Muscle layer of colon (tissue), 2 donors: ENCODE measurements around the gene DCDC2B.
"Not testable (repeated sequence)": the region's sequence is repeated elsewhere in the genome, so short reads cannot be mapped to it uniquely, and the experiment has no call there.

ENCODE experiments used
- H3K27ac ChIP-seq: one replicate; pipeline ENCODE4 v1.7.0; 2013; ENCODE audit warnings: low read depth, mild to moderate bottlenecking, low read length, moderate library complexity
- H3K27me3 ChIP-seq, 2 donors: one replicate each; pipeline ENCODE4 v1.7.0; 2013; ENCODE audit warnings: low read length in 2 of 2, mild to moderate bottlenecking in 2 of 2; ENCODE audit not compliant: insufficient read depth in 2 of 2, control insufficient read depth in 1 of 2
- H3K36me3 ChIP-seq: one replicate; pipeline ENCODE4 v1.7.0; 2013; ENCODE audit warnings: mild to moderate bottlenecking, low read length; ENCODE audit not compliant: insufficient read depth
- H3K4me1 ChIP-seq: one replicate; pipeline ENCODE4 v1.7.0; 2013; ENCODE audit warnings: mild to moderate bottlenecking, low read length; ENCODE audit not compliant: insufficient read depth
- H3K4me3 ChIP-seq, 2 donors: one replicate each; pipeline ENCODE4 v1.7.0; 2013; ENCODE audit warnings: low read length in 2 of 2, low read depth in 1 of 2, mild to moderate bottlenecking in 1 of 2, moderate library complexity in 1 of 2
- H3K9ac ChIP-seq: one replicate; pipeline ENCODE4 v1.7.0; 2013; ENCODE audit warnings: low read length
- H3K9me3 ChIP-seq: one replicate; pipeline ENCODE4 v1.7.0; 2013; ENCODE audit warnings: mild to moderate bottlenecking, low read length
- donor health status: abdominal sarcoma.
- donor health status: Adenocarcinoma of cecum.

Gene DCDC2B

DNA sequence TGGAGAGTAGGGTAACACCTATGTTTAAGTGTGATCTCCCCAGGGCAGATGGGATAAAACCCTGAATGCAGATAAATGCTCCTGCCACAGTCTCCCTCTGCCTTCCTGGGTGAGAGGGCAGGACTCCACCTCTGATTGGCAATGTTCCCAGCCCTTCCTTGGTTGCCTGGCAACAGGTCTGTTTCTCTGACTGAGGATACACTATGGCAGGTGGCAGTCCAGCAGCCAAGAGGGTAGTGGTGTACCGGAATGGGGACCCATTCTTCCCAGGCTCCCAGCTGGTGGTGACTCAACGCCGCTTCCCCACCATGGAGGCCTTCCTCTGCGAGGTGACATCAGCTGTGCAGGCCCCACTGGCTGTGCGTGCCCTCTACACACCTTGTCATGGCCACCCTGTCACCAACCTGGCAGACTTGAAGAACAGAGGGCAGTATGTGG, at the start of gene DCDC2B:
Gene DCDC2B, plus strand, starts transcription at position 199 of the 438 bp plus-strand sequence. Its CDS starts 5 bp downstream, at position 204.
- Histone ChIP-seq H3K4me1 (peaks cover 16% of the 10 kb centered on the region), H3K4me3 (no peak within 1 kb of the TSS), H3K36me3 (no peaks in the 10 kb centered on the region), H3K9ac (no peak within 1 kb of the TSS), H3K9me3 (no peaks in the 10 kb centered on the region), H3K27ac (no peak within 1 kb of the TSS), H3K27me3 (no peaks in the 10 kb centered on the region)

DNA sequence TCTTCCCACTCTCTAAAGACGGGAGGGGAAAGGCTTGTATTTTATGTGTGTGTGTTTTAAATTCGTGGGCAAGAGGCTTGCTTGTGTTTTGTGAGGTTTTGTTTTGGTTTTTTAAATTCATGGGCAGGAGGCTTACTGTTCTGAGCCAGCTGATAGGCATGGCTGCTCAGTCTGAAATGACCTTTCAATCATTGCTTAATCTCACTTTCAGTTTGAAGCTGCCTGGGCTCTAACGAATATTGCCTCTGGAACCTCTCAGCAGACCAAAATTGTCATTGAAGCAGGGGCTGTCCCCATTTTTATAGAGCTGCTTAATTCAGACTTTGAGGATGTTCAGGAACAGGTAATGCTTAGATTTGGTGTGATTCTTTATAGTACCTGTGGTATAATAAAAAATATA, 49.7 kb upstream of the DCDC2B start:
- H3K9ac ChIP-seq = no peak overlapping the region
- peaks cover 76% of the 10 kb centered on the region for H3K36me3 ChIP-seq

GRCh38 chr1:32163405-32163804, 45.5 kb upstream of the DCDC2B start:
- no peak overlapping the region for H3K4me3 ChIP-seq
- H3K9me3 ChIP-seq = no peaks in the 10 kb centered on the region
- no peaks in the 10 kb centered on the region for H3K27me3 ChIP-seq
- no peak overlapping the region for H3K27ac ChIP-seq
- no peaks in the 10 kb centered on the region for H3K4me1 ChIP-seq
- H3K9ac ChIP-seq = no peak overlapping the region
- peaks cover 68% of the 10 kb centered on the region for H3K36me3 ChIP-seq

More for the DNA sequence above, 49.7 kb upstream of the DCDC2B start:
- Histone ChIP-seq H3K4me3 (no peak overlapping the region), H3K4me1 (no peaks in the 10 kb centered on the region), H3K27ac (no peak overlapping the region), H3K9me3 (no peaks in the 10 kb centered on the region), H3K27me3 (no peaks in the 10 kb centered on the region)

GRCh38 chr1:32165633-32166032, 43.3 kb upstream of the DCDC2B start:
- H3K4me1 ChIP-seq, H3K27ac ChIP-seq, H3K9me3 ChIP-seq, H3K9ac ChIP-seq, H3K27me3 ChIP-seq, H3K4me3 ChIP-seq: not testable (repeated sequence)
- peaks cover 64% of the 10 kb centered on the region for H3K36me3 ChIP-seq

GRCh38 chr1:32170991-32171390, 37.9 kb upstream of the DCDC2B start:
- Histone ChIP-seq H3K36me3 (peaks cover 73% of the 10 kb centered on the region), H3K27ac (no peak overlapping the region), H3K4me3 (no peak overlapping the region)

GRCh38 chr1:32172621-32173245, 36.2 kb upstream of the DCDC2B start:
- Histone ChIP-seq H3K36me3 (peaks cover 63% of the 10 kb centered on the region), H3K9me3 (no peaks in the 10 kb centered on the region), H3K4me3 (no peak overlapping the region), H3K27me3 (no peaks in the 10 kb centered on the region), H3K4me1 (no peaks in the 10 kb centered on the region), H3K9ac (no peak overlapping the region), H3K27ac (no peak overlapping the region)

More at GRCh38 chr1:32170991-32171390, 37.9 kb upstream of the DCDC2B start:
- Histone ChIP-seq H3K9me3 (no peaks in the 10 kb centered on the region), H3K9ac (no peak overlapping the region), H3K27me3 (no peaks in the 10 kb centered on the region), H3K4me1 (no peaks in the 10 kb centered on the region)

- Histone ChIP-seq H3K4me1 (peaks cover 33% of the 10 kb centered on the region), H3K9me3 (no peaks in the 10 kb centered on the region), H3K9ac (peak overlapping the region; percentile 58), H3K36me3 (peaks cover 22% of the 10 kb centered on the region), H3K27ac (peak overlapping the region; percentile 92), H3K27me3 (no peaks in the 10 kb centered on the region), H3K4me3 (peak overlapping the region; percentile 72 to 79)
Measured at GRCh38 chr1:32178380-32179192, 30.3 kb upstream of the DCDC2B start.

DNA sequence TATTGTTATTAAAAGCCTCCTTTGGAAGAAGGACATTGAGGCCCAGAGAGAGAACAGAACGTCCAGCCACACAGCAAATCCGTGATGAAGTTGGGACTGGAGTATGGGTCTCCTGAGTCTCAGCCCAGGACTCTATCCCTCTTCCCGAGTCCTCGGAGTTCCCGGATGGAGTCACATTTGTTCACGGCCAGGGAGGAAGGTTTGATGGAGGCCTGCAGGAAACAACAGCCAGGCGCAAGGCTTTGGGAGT, 29.8 kb upstream of the DCDC2B start:
- peak overlapping the region; percentile 92 for H3K27ac ChIP-seq
- H3K36me3 ChIP-seq = peaks cover 20% of the 10 kb centered on the region
- peak overlapping the region; percentile 58 for H3K9ac ChIP-seq
- peaks cover 35% of the 10 kb centered on the region for H3K4me1 ChIP-seq
- no peaks in the 10 kb centered on the region for H3K9me3 ChIP-seq
- no peaks in the 10 kb centered on the region for H3K27me3 ChIP-seq
- H3K4me3 ChIP-seq = peak overlapping the region; percentile 72 to 79

DNA sequence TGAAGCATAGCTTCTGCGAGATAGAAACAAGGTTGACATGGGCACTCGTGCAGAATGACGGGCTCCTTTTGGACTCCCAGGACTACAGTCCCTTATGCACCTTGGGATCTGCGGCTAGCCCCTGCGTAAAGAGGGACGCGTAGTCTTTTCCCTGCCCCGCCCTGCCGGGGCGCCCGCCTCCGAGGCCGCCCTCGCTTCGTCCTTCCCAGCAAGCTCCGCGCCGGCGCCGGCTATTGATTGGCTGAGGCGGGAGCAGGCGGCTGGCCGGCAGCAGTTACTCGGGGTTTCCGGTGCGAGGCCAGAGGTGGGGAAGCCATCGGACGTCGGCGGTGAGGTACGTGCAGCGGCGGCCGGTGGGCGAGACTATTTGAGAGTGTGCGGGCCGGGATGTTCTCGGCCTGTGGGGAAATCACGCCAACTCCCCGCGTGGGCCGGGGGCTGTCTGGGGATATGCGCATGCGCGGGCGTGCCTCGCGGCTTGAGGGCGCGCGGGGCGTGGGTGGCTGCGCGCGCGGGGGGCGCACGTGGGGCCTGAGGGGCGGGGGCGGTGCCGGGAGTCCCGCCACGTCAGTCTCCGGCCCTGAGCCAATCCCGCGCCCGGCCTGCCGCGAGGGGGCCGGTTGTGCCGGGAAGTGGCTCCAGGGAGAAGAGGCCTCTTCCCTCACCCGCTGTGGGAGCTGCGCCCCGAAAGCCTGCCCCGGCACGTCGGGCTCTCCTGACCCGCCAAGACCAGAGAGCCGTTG, 29.3 kb upstream of the DCDC2B start, which contains the start of gene TXLNA:
Gene TXLNA, plus strand, starts transcription at position 233 of the 743 bp plus-strand sequence. CDS start 671 bp downstream, outside the sequence.
- H3K4me1 ChIP-seq = peaks cover 40% of the 10 kb centered on the region
- H3K27me3 ChIP-seq = no peaks in the 10 kb centered on the region
- peak within 1 kb of the TSS; percentile 92 for H3K27ac ChIP-seq
- H3K9ac ChIP-seq = peak within 1 kb of the TSS; percentile 70
- H3K36me3 ChIP-seq = peaks cover 20% of the 10 kb centered on the region
- H3K9me3 ChIP-seq = no peaks in the 10 kb centered on the region
- H3K4me3 ChIP-seq = peak within 1 kb of the TSS; percentile 72 to 79

DNA sequence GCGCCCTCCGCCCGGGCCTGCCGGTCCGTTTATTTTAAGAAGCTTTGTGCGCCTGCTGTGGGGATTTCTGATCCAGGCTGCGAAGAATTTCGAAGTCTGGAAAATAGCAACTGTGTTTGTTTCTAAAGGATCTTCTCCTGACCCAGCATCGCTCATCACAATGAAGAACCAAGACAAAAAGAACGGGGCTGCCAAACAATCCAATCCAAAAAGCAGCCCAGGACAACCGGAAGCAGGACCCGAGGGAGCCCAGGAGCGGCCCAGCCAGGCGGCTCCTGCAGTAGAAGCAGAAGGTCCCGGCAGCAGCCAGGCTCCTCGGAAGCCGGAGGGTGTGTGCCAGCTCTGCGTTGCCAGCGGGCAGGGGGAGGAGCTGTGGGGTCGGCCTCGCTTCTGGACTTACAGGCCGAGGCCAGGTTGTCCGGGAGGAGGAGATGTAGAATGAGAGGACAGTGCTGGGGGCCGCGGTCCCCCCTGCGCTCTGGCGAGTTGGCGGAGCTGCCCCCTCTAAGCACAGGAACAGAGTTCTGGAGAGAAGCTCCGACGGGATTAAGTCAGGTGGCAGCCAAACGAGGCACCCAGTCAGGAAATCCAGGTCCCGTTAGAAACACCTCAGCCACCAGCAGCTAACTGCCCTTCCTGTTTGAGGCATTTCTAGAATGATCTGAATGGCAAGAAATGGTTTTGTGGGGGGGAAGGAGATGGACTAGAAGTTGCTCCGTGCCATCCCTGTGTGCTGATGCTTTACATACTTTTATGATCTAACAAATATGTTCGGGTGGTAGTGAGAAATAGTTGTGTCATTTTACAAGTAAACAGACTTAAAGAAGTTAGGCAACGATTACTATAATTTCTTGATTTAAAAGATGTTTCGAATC, 28.5 kb upstream of the DCDC2B start:
- H3K36me3 ChIP-seq = peaks cover 24% of the 10 kb centered on the region
- H3K4me1 ChIP-seq = peaks cover 45% of the 10 kb centered on the region
- no peaks in the 10 kb centered on the region for H3K9me3 ChIP-seq
- no peaks in the 10 kb centered on the region for H3K27me3 ChIP-seq
- H3K9ac ChIP-seq = peak overlapping the region; percentile 70
- peak overlapping the region; percentile 72 to 79 for H3K4me3 ChIP-seq
- H3K27ac ChIP-seq = peak overlapping the region; percentile 92
